IMR-90 (cell line): ENCODE results near the gene RPAIN. TPM values are rescaled to one million over a fixed set of nuclear protein-coding genes. Genes with fewer than 3 reads are reported as not detected.
"Not testable (repeated sequence)": the region's sequence is repeated elsewhere in the genome, so short reads cannot be mapped to it uniquely, and the experiment has no call there.

ENCODE experiments used
- ATAC-seq: fragments of 200-7000 bp; cut with Tn5 transposase; 2 replicates; pipeline ENCODE4 v1.9.1; 2020; ENCODE audit warnings: low read depth, mild to moderate bottlenecking, moderate library complexity
- BruUV-seq: library from RNA; stranded (reverse); fragments of 400-500 nt; replicated peaks from 2 replicates; lab custom pipeline; 2021; lab: Mats Ljungman, UMichigan
- CTCF ChIA-PET: fragments of 300-600 bp; formaldehyde crosslinking; extraction: SDS; loops from one replicate; lab custom pipeline; 2021; ENCODE audit warnings: antibody characterized with exemption; lab: Yijun Ruan, JAX
- POLR2A ChIA-PET: fragments of 300-600 bp; sonication (Branson Sonifier 250); formaldehyde crosslinking; loops from one replicate; lab custom pipeline; 2022; ENCODE audit warnings: antibody characterized with exemption; ENCODE audit not compliant: unreplicated experiment; lab: Charles Lee
- DNase-seq: peaks from one replicate; pipeline ENCODE4 v3.0.0; 2013
- H2AFZ ChIP-seq: replicated peaks from 2 replicates; pipeline ENCODE3; 2013; ENCODE audit warnings: low read length, mild to moderate bottlenecking; ENCODE audit not compliant: poor library complexity
- H2AK5ac ChIP-seq: 2 replicates; pipeline ENCODE4 v1.6.1; 2013; ENCODE audit warnings: low read depth, low read length, inconsistent platforms
- H2AK9ac ChIP-seq: replicated peaks from 2 replicates; pipeline ENCODE3; 2013; ENCODE audit warnings: mild to moderate bottlenecking, low read depth, low read length, moderate library complexity; ENCODE audit not compliant: poor library complexity
- H2BK120ac ChIP-seq: 2 replicates; pipeline ENCODE4 v1.6.1; 2013; ENCODE audit warnings: low read depth, low read length, inconsistent platforms
- H2BK15ac ChIP-seq: 3 replicates; pipeline ENCODE4 v1.6.1; 2013; ENCODE audit warnings: low read depth, low read length, inconsistent platforms
- H2BK20ac ChIP-seq: 2 replicates; pipeline ENCODE4 v1.6.1; 2013; ENCODE audit warnings: low read depth, mild to moderate bottlenecking, inconsistent platforms, low read length, moderate library complexity
- H2BK5ac ChIP-seq: 2 replicates; pipeline ENCODE4 v1.6.1; 2013; ENCODE audit warnings: mild to moderate bottlenecking, low read depth, low read length, inconsistent platforms; ENCODE audit not compliant: poor library complexity, severe bottlenecking
- H3K14ac ChIP-seq: replicated peaks from 2 replicates; pipeline ENCODE4 v1.6.1; 2013; ENCODE audit warnings: low read depth, low read length, inconsistent platforms
- H3K18ac ChIP-seq: 2 replicates; pipeline ENCODE4 v1.6.1; 2013; ENCODE audit warnings: low read depth, low read length, control low read depth
- H3K23ac ChIP-seq: 2 replicates; pipeline ENCODE4 v1.6.1; 2013; ENCODE audit warnings: low read depth, low read length, inconsistent platforms
- H3K27ac ChIP-seq: 2 replicates; pipeline ENCODE4 v1.5.1; 2013; ENCODE audit warnings: mild to moderate bottlenecking, control low read depth, low read length; ENCODE audit not compliant: insufficient read depth
- H3K27me3 ChIP-seq: 2 replicates; pipeline ENCODE4 v1.6.1; 2013; ENCODE audit warnings: low read length; ENCODE audit not compliant: control insufficient read depth, insufficient read depth
- H3K36me3 ChIP-seq: 2 replicates; pipeline ENCODE4 v1.6.1; 2013; ENCODE audit warnings: low read length, mixed read lengths; ENCODE audit not compliant: control insufficient read depth, insufficient read depth
- H3K4ac ChIP-seq: 2 replicates; pipeline ENCODE4 v1.6.1; 2013; ENCODE audit warnings: low read depth, low read length, inconsistent platforms
- H3K4me1 ChIP-seq: 2 replicates; pipeline ENCODE4 v1.6.1; 2013; ENCODE audit warnings: low read length, mixed read lengths; ENCODE audit not compliant: control insufficient read depth, insufficient read depth
- H3K4me2 ChIP-seq: 2 replicates; pipeline ENCODE4 v1.6.1; 2013; ENCODE audit warnings: low read depth, mild to moderate bottlenecking, control low read depth, low read length, moderate library complexity
- H3K4me3 ChIP-seq: 2 replicates; pipeline ENCODE4 v1.5.1; 2013; ENCODE audit warnings: low read depth, mild to moderate bottlenecking, control low read depth, low read length, moderate library complexity; ENCODE audit not compliant: insufficient read depth
- H3K56ac ChIP-seq: 2 replicates; pipeline ENCODE4 v1.6.1; 2013; ENCODE audit warnings: low read length, inconsistent platforms; ENCODE audit not compliant: insufficient read depth; ENCODE audit errors: extremely low read depth
- H3K79me1 ChIP-seq, 2 experiments: 2 replicates each; pipeline ENCODE4 v1.6.1; 2013; ENCODE audit warnings: low read length in 2 of 2, inconsistent platforms in 1 of 2, low read depth in 1 of 2
- H3K9ac ChIP-seq: 2 replicates; pipeline ENCODE4 v1.6.1; 2013; ENCODE audit warnings: low read depth, low read length, control low read depth
- H3K9me1 ChIP-seq: 2 replicates; pipeline ENCODE4 v1.6.1; 2013; ENCODE audit warnings: low read length, inconsistent platforms; ENCODE audit not compliant: insufficient read depth
- H3K9me3 ChIP-seq: 2 replicates; pipeline ENCODE4 v1.6.1; 2013; ENCODE audit warnings: low read length; ENCODE audit not compliant: control insufficient read depth, insufficient read depth
- H4K20me1 ChIP-seq: 2 replicates; pipeline ENCODE4 v1.6.1; 2013; ENCODE audit warnings: low read length, inconsistent platforms; ENCODE audit not compliant: insufficient read depth
- H4K5ac ChIP-seq: 2 replicates; pipeline ENCODE4 v1.6.1; 2013; ENCODE audit warnings: mild to moderate bottlenecking, low read depth, low read length, control low read depth
- H4K8ac ChIP-seq, 2 experiments: 2 replicates each; pipeline ENCODE4 v1.6.1; 2013; ENCODE audit warnings: low read depth in 2 of 2, low read length in 2 of 2, control low read depth in 1 of 2, inconsistent platforms in 1 of 2
- H4K91ac ChIP-seq: 2 replicates; pipeline ENCODE4 v1.6.1; 2013; ENCODE audit warnings: low read depth, low read length, inconsistent platforms; ENCODE audit not compliant: insufficient read depth
- WGBS, 2 experiments: methylation state at CpG; one replicate each; pipeline versions ENCODE4 v1.1.5 to v1.1.7; 2013; ENCODE audit warnings: missing lambda C conversion rate in 2 of 2; ENCODE audit not compliant: insufficient read length in 1 of 2; ENCODE audit errors: extremely low coverage in 2 of 2; 5-methylcytosine and 5-hydroxymethylcytosine counted together
- dilution Hi-C: fragments of 300-500 bp; cut with HindIII; formaldehyde crosslinking; loops from one replicate; pipeline ENCODE4 v1.14.3; 2018; ENCODE audit warnings: low sequenced_read_pairs; ENCODE audit not compliant: unreplicated experiment
- in situ Hi-C: fragments of 300-500 bp; cut with MboI; formaldehyde crosslinking; loops from 3 replicates; pipeline ENCODE4 v1.14.3; 2019; ENCODE audit warnings: low sequenced_read_pairs, inconsistent platforms, mixed read lengths
- intact Hi-C: fragments of 100-400 bp; cut with micrococcal nuclease; formaldehyde crosslinking; loops from 2 replicates; pipeline ENCODE4 v1.10.0; 2022
- polyA plus RNA-seq, 3 experiments: library from polyadenylated mRNA; depleted of rRNA; stranded (reverse); fragments of >200 nt; gene quantifications; 2 replicates each; pipeline ENCODE4 v1.2.3, GENCODE V29; 2012; ENCODE audit warnings: low replicate concordance in 1 of 3
- total RNA-seq: library from RNA; depleted of rRNA; stranded (reverse); fragments of >200 nt; gene quantifications from 2 replicates; pipeline ENCODE4 v1.2.3, GENCODE V29; 2012

The RPAIN gene
- total and polyA plus RNA-seq, 2 of the 4 experiments (the other 2 are of a cell fraction) = 28.7 to 34.9 TPM

DNA sequence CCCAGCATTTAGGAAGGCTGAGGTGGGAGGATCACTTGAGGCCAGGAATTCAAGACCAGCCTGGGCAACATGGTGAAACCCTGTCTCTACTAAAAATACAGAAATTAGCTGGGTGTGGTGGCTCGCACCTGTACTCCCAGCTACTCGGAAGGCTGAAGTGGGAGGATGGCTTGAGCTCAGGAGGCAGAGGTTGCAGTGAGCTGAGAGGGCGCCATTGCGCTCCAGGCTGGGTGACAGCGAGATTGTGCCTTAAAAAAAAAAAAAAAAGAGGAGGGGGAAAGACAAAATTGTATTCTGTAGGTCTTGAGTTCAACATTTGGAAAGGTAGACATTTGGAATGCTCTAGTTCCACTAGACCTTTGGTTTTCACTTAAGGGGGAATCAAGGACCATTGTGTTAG, 11.3 kb downstream of the RPAIN start:
- H3K4ac ChIP-seq, H2BK15ac ChIP-seq, H3K14ac ChIP-seq, H3K23ac ChIP-seq, H3K4me2 ChIP-seq, intact Hi-C loops, H3K4me1 ChIP-seq, H2BK5ac ChIP-seq, BruUV-seq, H2AFZ ChIP-seq, H4K91ac ChIP-seq, H2AK9ac ChIP-seq, H4K5ac ChIP-seq, H2BK20ac ChIP-seq, DNase-seq, H3K9me3 ChIP-seq, H3K27ac ChIP-seq, H3K18ac ChIP-seq, H3K4me3 ChIP-seq, H3K27me3 ChIP-seq, dilution Hi-C loops, H3K9ac ChIP-seq, in situ Hi-C loops, ATAC-seq, H2BK120ac ChIP-seq, H4K8ac ChIP-seq, CTCF ChIA-PET, H3K56ac ChIP-seq, H2AK5ac ChIP-seq: not testable (repeated sequence)
- POLR2A ChIA-PET = interaction anchor here (0.6 kb wide), 1 partner anchor 1539 kb away, joined by 18 read pairs; no protein-coding TSS in a partner anchor
- H4K20me1 ChIP-seq = peaks cover 21% of the 10 kb centered on the region
- peaks cover 37 to 74% of the 10 kb centered on the region in 2 experiments for H3K79me1 ChIP-seq
- H3K36me3 ChIP-seq = peaks cover 65% of the 10 kb centered on the region
- 89% methylated on average over 3 of the region's 5 CpGs; no CpG with 5 or more reads in 1 of the 2 experiments for WGBS, 2 experiments
- H3K9me1 ChIP-seq = peaks cover 20% of the 10 kb centered on the region
